Body of pancreas (tissue), 4 donors: Measurements from ENCODE around the gene TBC1D10A. TPM values are rescaled to one million over a fixed set of nuclear protein-coding genes. Genes with fewer than 3 reads are reported as not detected.
A peak's percentile ranks its signal among the peaks of the same experiment; 100 is the strongest.

Experiments
- ATAC-seq: fragments of 150-250 bp; one replicate; pipeline ENCODE4 v1.9.1; 2016
- DNase-seq, 4 donors: peaks; one replicate each; pipeline ENCODE4 v3.0.0-alpha.2; 2019
- H3K27ac ChIP-seq, 4 donors: fragments of 200-600 bp; sonication (generic); 1 replicate in 3 of 4; 2 replicates in 1 of 4; pipeline versions ENCODE4 v1.5.1 to v1.6.1; 2016 to 2019; ENCODE audit warnings: mild to moderate bottlenecking in 1 of 4, mixed read lengths in 1 of 4, moderate library complexity in 1 of 4
- H3K27me3 ChIP-seq, 2 donors: fragments of 200-600 bp; sonication (generic); one replicate each; pipeline ENCODE4 v1.6.0; 2016; ENCODE audit warnings: mild to moderate bottlenecking in 1 of 2
- H3K36me3 ChIP-seq, 2 donors: fragments of 200-600 bp; sonication (generic); replicated peaks in 1 of 2; 2 replicates each; pipeline ENCODE4 v1.5.1; 2016; ENCODE audit warnings: low read depth in 2 of 2; ENCODE audit not compliant: insufficient read depth in 1 of 2
- H3K4me1 ChIP-seq: fragments of 200-600 bp; sonication (generic); one replicate; pipeline ENCODE4 v1.6.0; 2016
- H3K4me3 ChIP-seq, 2 donors: fragments of 200-600 bp; sonication (generic); 1 replicate in 1 of 2; 2 replicates in 1 of 2; pipeline ENCODE4 v1.5.1; 2016 to 2019
- H3K9me3 ChIP-seq, 3 donors: fragments of 200-600 bp; sonication (generic); 1 replicate in 2 of 3; 2 replicates in 1 of 3; pipeline ENCODE4 v1.5.1; 2016
- POLR2A ChIP-seq, 3 donors: fragments of 450-650 bp; IDR thresholded peaks; one replicate each; pipeline ENCODE4 v1.6.1; 2016; ENCODE audit warnings: antibody characterized with exemption in 3 of 3, mild to moderate bottlenecking in 2 of 3
- WGBS, 2 donors: methylation state at CpG; one replicate each; pipeline ENCODE4 v1.1.5; 2017; 5-methylcytosine and 5-hydroxymethylcytosine counted together
- intact Hi-C: fragments of 100-400 bp; cut with DNase I; formaldehyde crosslinking; loops from one replicate; pipeline ENCODE4 v1.15.1; 2023
- total RNA-seq, 2 donors: library from RNA; depleted of rRNA; stranded (reverse); fragments of >200 nt; gene quantifications; one replicate each; pipeline ENCODE4 v1.1.0, GENCODE V29; 2016
- TF ChIP-seq, protein P1 (sequence below), 7 experiments: fragments of 450-650 bp in 4 of 7; fragments of 200-600 bp in 3 of 7; sonication (generic) in 3 of 7; IDR thresholded peaks; one replicate each; pipeline ENCODE4 v1.5.1; 2016 to 2019; ENCODE audit warnings: antibody characterized with exemption in 7 of 7

TBC1D10A gene
- total RNA-seq, 2 donors from 2014 or later = 4.3 to 15.0 TPM

GRCh38 chr22:30247561-30247960 is 79.2 kb downstream of the TBC1D10A start:
- WGBS, 2 donors = 77% methylated on average over 11 of the region's 11 CpGs
- no peaks in the 10 kb centered on the region for H3K9me3 ChIP-seq
- ATAC-seq (no peak), DNase-seq (no peak)
- H3K4me1 ChIP-seq = peaks cover 23% of the 10 kb centered on the region
- TF ChIP-seq, protein P1, sequence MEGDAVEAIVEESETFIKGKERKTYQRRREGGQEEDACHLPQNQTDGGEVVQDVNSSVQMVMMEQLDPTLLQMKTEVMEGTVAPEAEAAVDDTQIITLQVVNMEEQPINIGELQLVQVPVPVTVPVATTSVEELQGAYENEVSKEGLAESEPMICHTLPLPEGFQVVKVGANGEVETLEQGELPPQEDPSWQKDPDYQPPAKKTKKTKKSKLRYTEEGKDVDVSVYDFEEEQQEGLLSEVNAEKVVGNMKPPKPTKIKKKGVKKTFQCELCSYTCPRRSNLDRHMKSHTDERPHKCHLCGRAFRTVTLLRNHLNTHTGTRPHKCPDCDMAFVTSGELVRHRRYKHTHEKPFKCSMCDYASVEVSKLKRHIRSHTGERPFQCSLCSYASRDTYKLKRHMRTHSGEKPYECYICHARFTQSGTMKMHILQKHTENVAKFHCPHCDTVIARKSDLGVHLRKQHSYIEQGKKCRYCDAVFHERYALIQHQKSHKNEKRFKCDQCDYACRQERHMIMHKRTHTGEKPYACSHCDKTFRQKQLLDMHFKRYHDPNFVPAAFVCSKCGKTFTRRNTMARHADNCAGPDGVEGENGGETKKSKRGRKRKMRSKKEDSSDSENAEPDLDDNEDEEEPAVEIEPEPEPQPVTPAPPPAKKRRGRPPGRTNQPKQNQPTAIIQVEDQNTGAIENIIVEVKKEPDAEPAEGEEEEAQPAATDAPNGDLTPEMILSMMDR (IDR thresholded peaks at IDR 0.05) = no peak
- TF ChIP-seq POLR2A (IDR thresholded peaks at IDR 0.05) = no peak
- no peaks in the 10 kb centered on the region for H3K36me3 ChIP-seq
- intact Hi-C loops = no loop called here
- H3K4me3 ChIP-seq = no peak overlapping the region
- H3K27me3 ChIP-seq = peaks cover 0 to 12% of the 10 kb centered on the region in 2 donors
- H3K27ac ChIP-seq = no peak overlapping the region

DNA sequence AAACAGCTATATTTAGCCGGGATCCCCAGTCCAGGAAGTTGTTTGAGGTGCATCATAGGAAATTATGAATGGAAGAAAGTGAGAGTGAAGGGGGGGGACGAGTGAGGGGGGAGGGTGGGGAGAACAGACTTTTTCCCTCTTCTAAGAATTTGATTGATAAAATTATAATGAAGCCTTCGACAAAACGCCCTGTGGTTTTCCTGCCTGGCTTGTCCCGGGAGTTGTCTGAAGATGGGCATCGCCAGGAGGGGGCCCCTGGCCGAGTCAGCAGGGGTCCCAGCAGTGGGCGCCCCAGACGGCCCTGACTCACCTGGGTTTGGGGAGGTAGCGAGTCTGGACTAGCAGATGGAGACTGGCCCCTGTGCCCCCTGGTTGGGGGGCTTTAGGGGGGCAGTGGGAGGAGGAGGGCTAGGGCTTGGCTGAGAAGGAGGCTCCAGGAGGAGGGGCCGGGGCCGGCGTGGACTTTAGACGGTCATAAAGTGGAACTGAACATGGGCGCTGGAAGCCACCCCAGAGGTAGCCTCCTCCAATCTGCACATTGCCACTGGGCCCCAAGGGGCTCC is 79.8 kb downstream of the TBC1D10A start:
- 18 to 19% methylated on average over 14 to 15 of the region's 15 CpGs for WGBS, 2 donors
- no peaks in the 10 kb centered on the region for H3K36me3 ChIP-seq
- ATAC-seq (no peak), DNase-seq (no peak)
- no peak for TF ChIP-seq POLR2A (IDR thresholded peaks at IDR 0.05)
- TF ChIP-seq, protein P1 (IDR thresholded peaks at IDR 0.05) = no peak
- H3K4me1 ChIP-seq = peaks cover 22% of the 10 kb centered on the region
- H3K27me3 ChIP-seq = peaks cover 0 to 12% of the 10 kb centered on the region in 2 donors
- peak overlapping the region in 2 of 4 donors; percentile 8 to 20 for H3K27ac ChIP-seq
- H3K9me3 ChIP-seq = no peaks in the 10 kb centered on the region
- no peak overlapping the region for H3K4me3 ChIP-seq
- intact Hi-C loops = no loop called here

- ATAC-seq (peak; percentile 36), DNase-seq (peak in 1 of 4 donors; percentile 38)
- intact Hi-C loops = no loop called here
- Histone ChIP-seq H3K27ac (peak within 1 kb of the TSS in 3 of 4 donors; percentile 8 to 44 (median 20)), H3K9me3 (no peaks in the 10 kb centered on the region), H3K4me3 (peak within 1 kb of the TSS in 1 of 2 donors; percentile 17), H3K4me1 (peaks cover 22% of the 10 kb centered on the region), H3K27me3 (peaks cover 0 to 12% of the 10 kb centered on the region in 2 donors), H3K36me3 (no peaks in the 10 kb centered on the region)
- no peak for TF ChIP-seq POLR2A (IDR thresholded peaks at IDR 0.05)
- TF ChIP-seq, protein P1 (IDR thresholded peaks at IDR 0.05) = peak in 2 of 7 experiments; percentile 15 to 29
- WGBS, 2 donors = 2 to 3% methylated on average over 41 to 59 of the region's 64 CpGs
These were observed 80.5 kb downstream of the TBC1D10A start, which contains the start of gene LIF for GRCh38 chr22:30245985-30246813. LIF (minus strand) TSS chr22:30246759; CDS start chr22:30246695, 64 bp downstream.

GRCh38 chr22:30245181-30245984 is 81.4 kb downstream of the TBC1D10A start:
- H3K36me3 ChIP-seq = no peaks in the 10 kb centered on the region
- DNase-seq (no peak), ATAC-seq (peak; percentile 17)
- intact Hi-C loops = no loop called here
- peaks cover 22% of the 10 kb centered on the region for H3K4me1 ChIP-seq
- no peak for TF ChIP-seq POLR2A (IDR thresholded peaks at IDR 0.05)
- TF ChIP-seq, protein P1 (IDR thresholded peaks at IDR 0.05) = no peak
- no peak overlapping the region for H3K4me3 ChIP-seq
- peaks cover 0 to 12% of the 10 kb centered on the region in 2 donors for H3K27me3 ChIP-seq
- no peaks in the 10 kb centered on the region for H3K9me3 ChIP-seq
- WGBS, 2 donors = 59 to 62% methylated on average over 11 to 15 of the region's 15 CpGs
- H3K27ac ChIP-seq = no peak overlapping the region
